A673 (cell line): ENCODE results near the gene LRRC72. TPM values are rescaled to one million over a fixed set of nuclear protein-coding genes. Genes with fewer than 3 reads are reported as not detected.

ENCODE experiments used
- BruUV-seq: library from RNA; stranded (reverse); fragments of 400-500 nt; replicated peaks from 2 replicates; lab custom pipeline; 2021; lab: Mats Ljungman, UMichigan
- CTCF ChIA-PET: fragments of 300-600 bp; sonication (Branson Sonifier 250); formaldehyde crosslinking; loops from one replicate; lab custom pipeline; 2022; ENCODE audit warnings: antibody characterized with exemption; lab: Charles Lee
- POLR2A ChIA-PET: fragments of 300-600 bp; sonication (Branson Sonifier 250); formaldehyde crosslinking; loops from one replicate; lab custom pipeline; 2022; ENCODE audit warnings: antibody characterized with exemption; ENCODE audit not compliant: low non-redundant PET; lab: Charles Lee
- DNase-seq: peaks from one replicate; pipeline ENCODE4 v3.0.0-alpha.2; 2015; ENCODE audit warnings: low spot score
- H3K27ac ChIP-seq: fragments of 200-600 bp; sonication (generic); 2 replicates; pipeline ENCODE4 v1.5.1; 2016; ENCODE audit warnings: mixed run types, low read depth, mild to moderate bottlenecking, mixed read lengths, antibody characterized with exemption, low read length; ENCODE audit not compliant: poor library complexity, severe bottlenecking
- H3K27me3 ChIP-seq: fragments of 200-600 bp; sonication (generic); replicated peaks from 2 replicates; pipeline ENCODE4 v1.6.1; 2017; ENCODE audit warnings: mixed run types, low read depth, mild to moderate bottlenecking, mixed read lengths, antibody characterized with exemption, low read length; ENCODE audit not compliant: insufficient read depth, poor library complexity
- H3K36me3 ChIP-seq: fragments of 200-600 bp; sonication (generic); 2 replicates; pipeline ENCODE4 v1.6.1; 2016; ENCODE audit warnings: mixed run types, mild to moderate bottlenecking, mixed read lengths, antibody characterized with exemption, low read length; ENCODE audit not compliant: insufficient read depth, poor library complexity, severe bottlenecking
- H3K4me1 ChIP-seq: fragments of 200-600 bp; sonication (generic); 2 replicates; pipeline ENCODE4 v1.6.1; 2017; ENCODE audit warnings: mixed run types, mild to moderate bottlenecking, mixed read lengths, antibody characterized with exemption, low read length; ENCODE audit not compliant: insufficient read depth, poor library complexity, severe bottlenecking
- H3K4me3 ChIP-seq: fragments of 200-600 bp; sonication (generic); 2 replicates; pipeline ENCODE4 v1.5.1; 2016; ENCODE audit warnings: low read depth, mixed run types, mild to moderate bottlenecking, mixed read lengths, low read length; ENCODE audit not compliant: poor library complexity, severe bottlenecking
- H3K9me3 ChIP-seq: fragments of 200-600 bp; sonication (generic); 2 replicates; pipeline ENCODE4 v1.6.1; 2016; ENCODE audit warnings: mixed run types, low read depth, mild to moderate bottlenecking, mixed read lengths, antibody characterized with exemption, low read length; ENCODE audit not compliant: poor library complexity, severe bottlenecking
- CTCF ChIP-seq: fragments of 300-800, 200-600 bp; sonication (generic); conservative IDR thresholded peaks from 2 replicates; pipeline ENCODE4 v1.5.1; 2017; ENCODE audit warnings: low read depth, mild to moderate bottlenecking, antibody characterized with exemption, low read length, moderate library complexity, mixed read lengths
- EZH2 ChIP-seq: fragments of 200-600 bp; sonication (generic); IDR thresholded peaks from 2 replicates; pipeline ENCODE4 v1.6.1; 2017; ENCODE audit warnings: borderline replicate concordance, low read depth, mild to moderate bottlenecking, mixed read lengths, antibody characterized with exemption, low read length; ENCODE audit not compliant: poor library complexity, severe bottlenecking
- intact Hi-C: fragments of 100-400 bp; cut with micrococcal nuclease; formaldehyde crosslinking; loops from one replicate; pipeline ENCODE4 v1.10.0; 2022; ENCODE audit not compliant: unreplicated experiment
- total RNA-seq: library from RNA; stranded (reverse); gene quantifications from 2 replicates; pipeline ENCODE4 v1.2.3, GENCODE V29; 2021

Gene LRRC72
- total RNA-seq, 1 experiment from 2014 or later: not detected

DNA sequence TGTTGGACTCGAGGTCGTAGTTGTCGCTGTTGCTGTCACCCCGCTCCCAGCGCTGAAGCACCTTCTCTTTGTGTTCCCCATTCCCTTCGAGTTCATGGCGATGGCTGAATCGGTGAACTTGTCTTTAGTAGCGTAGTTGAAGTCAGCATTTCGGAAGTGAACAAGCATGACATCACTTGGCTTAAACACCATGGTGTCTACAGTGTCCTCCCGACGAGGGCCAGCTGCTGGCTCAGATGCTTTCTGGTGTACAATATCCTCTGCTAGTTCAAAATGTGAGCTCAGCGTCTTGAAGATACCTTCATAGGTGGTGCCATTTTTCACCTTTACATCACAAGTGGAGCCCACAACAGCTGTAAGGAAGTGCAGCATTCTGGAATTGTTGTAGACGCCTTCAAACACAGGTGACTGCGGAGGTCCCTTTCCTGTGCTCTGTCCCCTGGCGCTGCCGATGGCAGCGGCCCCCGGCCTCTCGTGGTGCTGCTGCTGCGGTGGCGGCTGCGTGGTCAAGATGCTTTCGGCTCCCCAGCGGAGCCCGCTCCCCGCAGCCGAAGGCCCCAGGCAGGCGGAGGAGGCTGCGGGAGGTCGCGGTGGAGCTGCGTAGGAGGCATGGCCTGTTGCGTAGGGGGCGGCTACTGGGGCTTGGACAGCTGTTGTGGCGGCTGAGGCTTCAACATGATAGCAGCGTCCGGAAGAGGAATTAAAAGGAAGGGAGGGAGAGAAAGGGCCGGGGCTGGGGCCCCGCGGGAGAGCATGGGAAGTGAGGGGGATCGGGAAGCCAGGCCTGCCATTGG, 59.7 kb downstream of the LRRC72 start:
- H3K36me3 ChIP-seq: no peaks in the 10 kb centered on the region
- CTCF ChIA-PET: no interaction called here
- no peaks in the 10 kb centered on the region for H3K27me3 ChIP-seq
- POLR2A ChIA-PET: no interaction called here
- intact Hi-C loops: no loop called here
- no peak for DNase-seq
- BruUV-seq: no TSS peak
- TF ChIP-seq EZH2: no peak
- TF ChIP-seq CTCF: no peak
- peaks cover 39% of the 10 kb centered on the region for H3K4me1 ChIP-seq
- no peak overlapping the region for H3K27ac ChIP-seq
- no peak overlapping the region for H3K4me3 ChIP-seq
- no peaks in the 10 kb centered on the region for H3K9me3 ChIP-seq

- POLR2A ChIA-PET: no interaction called here
- H3K4me1 ChIP-seq: peaks cover 39% of the 10 kb centered on the region
- no peaks in the 10 kb centered on the region for H3K27me3 ChIP-seq
- TF ChIP-seq EZH2: no peak
- TF ChIP-seq CTCF: no peak
- no peaks in the 10 kb centered on the region for H3K9me3 ChIP-seq
- CTCF ChIA-PET: interaction anchor here (0.6 to 1.0 kb wide), 2 partner anchors 22 to 1120 kb away, joined by 4 to 5 read pairs; no protein-coding TSS in a partner anchor
- intact Hi-C loops: no loop called here
- H3K27ac ChIP-seq: peak overlapping the region; percentile 36
- H3K36me3 ChIP-seq: no peaks in the 10 kb centered on the region
- TSS peak; percentile 51 for BruUV-seq
- H3K4me3 ChIP-seq: no peak overlapping the region
- no peak for DNase-seq
Measured at GRCh38 chr7:16587129-16587528, 60.5 kb downstream of the LRRC72 start.

GRCh38 chr7:16587790-16588189, 61.2 kb downstream of the LRRC72 start:
- POLR2A ChIA-PET: no interaction called here
- TF ChIP-seq EZH2: no peak
- TF ChIP-seq CTCF: no peak
- intact Hi-C loops: no loop called here
- H3K27ac ChIP-seq: peak overlapping the region; percentile 36
- CTCF ChIA-PET: interaction anchor here (1.0 kb wide), 1 partner anchor 23 kb away, joined by 4 read pairs; no protein-coding TSS in a partner anchor
- peaks cover 39% of the 10 kb centered on the region for H3K4me1 ChIP-seq
- no peaks in the 10 kb centered on the region for H3K9me3 ChIP-seq
- no peaks in the 10 kb centered on the region for H3K36me3 ChIP-seq
- peak overlapping the region; percentile 22 for H3K4me3 ChIP-seq
- no TSS peak for BruUV-seq
- no peaks in the 10 kb centered on the region for H3K27me3 ChIP-seq
- DNase-seq: peak; percentile 86
